NT2/D1 (cell line): ENCODE results near the gene PACSIN2.

ENCODE experiments used
- SUZ12 ChIP-seq: IDR thresholded peaks from 2 replicates; pipeline ENCODE4 v1.6.1; 2011; ENCODE audit not compliant: insufficient read length, insufficient read depth; ENCODE audit errors: extremely low read depth
- YY1 ChIP-seq: IDR thresholded peaks from 2 replicates; pipeline ENCODE4 v1.6.1; 2011; ENCODE audit not compliant: insufficient read length, insufficient read depth
- ZNF274 ChIP-seq: IDR thresholded peaks from 2 replicates; pipeline ENCODE4 v1.6.1; 2011; ENCODE audit warnings: mild to moderate bottlenecking, low read depth, low read length

- TF ChIP-seq SUZ12 (no peak), YY1 (no peak), ZNF274 (no peak)
Observed at GRCh38 chr22:42944409-42944808, 70.5 kb downstream of the PACSIN2 start.
